CD4-positive, alpha-beta T cell treated with Interferon alpha-2 for 1 hour (primary cell): ENCODE results near the gene INAVA.
"Not testable (repeated sequence)": the region's sequence is repeated elsewhere in the genome, so short reads cannot be mapped to it uniquely, and the experiment has no call there.

Source experiments
- DNase-seq, 2 donors: peaks; one replicate each; pipeline ENCODE4 v3.0.0-alpha.2; 2020 to 2022

INAVA gene

DNA sequence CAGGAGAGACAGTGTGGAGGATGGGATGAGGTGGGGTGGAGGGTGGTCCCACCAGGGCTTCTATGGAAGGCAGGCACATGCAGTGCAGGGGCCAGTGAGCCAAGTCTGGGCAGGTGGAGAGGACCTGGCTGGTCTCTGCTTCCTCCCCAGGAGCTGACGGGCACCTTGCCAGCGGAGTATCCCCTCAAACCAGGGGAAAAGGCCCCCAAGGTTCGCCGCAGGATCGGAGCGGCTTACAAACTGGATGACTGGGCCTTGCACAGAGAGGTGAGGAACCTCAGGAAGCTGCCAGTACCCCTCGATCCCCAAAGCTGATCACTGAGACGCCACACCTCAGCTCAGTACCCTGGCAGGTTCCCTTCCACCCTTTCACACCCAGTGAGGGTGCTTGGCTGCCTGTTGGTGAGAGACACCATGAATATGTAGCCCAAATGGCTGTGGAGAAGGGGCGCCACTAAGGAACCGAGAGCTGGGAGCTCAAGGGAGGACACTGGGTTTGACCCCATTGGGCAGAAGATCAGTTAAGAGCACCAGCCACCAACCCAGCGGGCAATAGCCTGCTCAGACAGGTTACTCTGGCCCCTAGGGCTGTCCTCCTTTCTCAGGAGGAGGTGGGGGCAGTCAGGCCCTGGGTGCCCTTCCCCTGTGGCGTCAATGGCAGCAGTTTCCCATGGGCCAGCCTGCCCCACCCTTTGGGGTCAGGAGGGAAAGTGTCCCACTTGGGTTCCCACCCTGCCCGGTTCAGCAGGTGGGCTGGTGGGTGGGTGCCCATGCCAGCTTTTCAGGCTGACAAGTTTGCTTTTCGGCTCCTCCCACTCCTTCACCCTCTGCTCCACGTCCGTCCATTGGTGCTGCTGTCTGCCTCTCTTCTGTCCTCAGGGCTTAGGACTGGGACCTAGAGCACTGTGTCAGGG is 5.5 kb downstream of the INAVA start:
- no peak for DNase-seq

GRCh38 chr1:200900877-200901276 is 6.2 kb downstream of the INAVA start:
- DNase-seq: no peak

DNA sequence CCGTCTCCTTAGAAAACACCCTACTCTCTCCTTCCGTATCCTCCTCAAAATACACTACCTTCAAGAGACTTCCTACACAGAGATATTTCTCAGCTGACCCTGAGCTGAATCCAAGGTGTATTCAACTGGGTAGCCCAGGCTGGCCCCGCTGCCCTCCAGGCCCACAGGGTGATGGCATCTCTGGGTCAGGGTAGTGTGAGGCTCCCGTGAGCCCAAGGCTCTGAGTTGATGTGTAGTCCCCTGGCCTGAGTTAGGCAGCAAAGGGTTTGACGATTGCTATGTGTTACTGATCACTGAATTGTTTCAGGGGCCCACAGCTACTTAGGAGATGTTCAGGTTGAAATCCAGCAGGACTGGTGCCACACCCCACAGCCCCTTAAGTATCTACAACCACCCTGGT is 6.7 kb downstream of the INAVA start:
- DNase-seq: no peak

GRCh38 chr1:200901796-200902444 is 7.2 kb downstream of the INAVA start:
- no peak for DNase-seq

DNA sequence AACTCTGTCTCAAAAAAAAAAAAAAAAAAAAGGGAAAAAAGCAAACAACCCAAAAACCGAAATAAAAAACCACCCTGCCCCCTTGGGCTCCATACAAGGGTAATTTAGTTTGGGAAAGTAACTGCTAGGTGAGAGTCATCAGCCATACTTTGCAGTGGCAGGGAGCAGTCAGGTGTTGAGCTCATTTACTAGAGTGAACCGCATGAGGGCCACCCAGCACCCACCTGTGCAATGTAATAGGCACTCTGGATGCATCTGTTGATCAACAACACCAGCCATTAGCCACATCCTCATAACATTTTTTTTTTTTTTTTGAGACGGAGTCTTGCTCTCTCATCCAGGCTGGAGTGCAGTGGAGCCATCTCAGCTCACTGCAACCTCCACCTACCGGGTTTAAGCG is 9.1 kb downstream of the INAVA start:
- DNase-seq: no peak

- DNase-seq: no peak
Measured at GRCh38 chr1:200904772-200905171, 10.1 kb downstream of the INAVA start.

- DNase-seq: peak; percentile 26 to 65
Measured at GRCh38 chr1:200905411-200906052, 10.8 kb downstream of the INAVA start.

DNA sequence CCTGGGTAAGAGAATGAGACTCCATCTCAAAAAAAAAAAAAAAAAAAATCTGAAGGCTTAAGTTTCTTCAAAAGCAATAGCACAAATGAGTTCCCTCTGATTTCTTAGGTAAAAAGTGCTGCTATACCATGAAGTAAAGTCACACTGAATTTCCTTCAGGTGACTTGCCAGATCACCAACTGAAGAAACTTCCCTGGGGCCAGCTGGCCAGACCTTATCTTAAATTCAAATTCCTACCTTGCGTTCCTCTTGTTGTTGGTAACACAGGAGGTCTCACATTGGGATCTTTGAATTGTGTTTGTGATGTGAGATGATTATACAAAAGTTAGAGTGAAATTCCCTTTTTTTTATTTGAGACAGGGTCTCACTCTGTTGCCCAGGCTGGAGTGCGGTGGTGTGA is 11.8 kb downstream of the INAVA start:
- no peak for DNase-seq

DNA sequence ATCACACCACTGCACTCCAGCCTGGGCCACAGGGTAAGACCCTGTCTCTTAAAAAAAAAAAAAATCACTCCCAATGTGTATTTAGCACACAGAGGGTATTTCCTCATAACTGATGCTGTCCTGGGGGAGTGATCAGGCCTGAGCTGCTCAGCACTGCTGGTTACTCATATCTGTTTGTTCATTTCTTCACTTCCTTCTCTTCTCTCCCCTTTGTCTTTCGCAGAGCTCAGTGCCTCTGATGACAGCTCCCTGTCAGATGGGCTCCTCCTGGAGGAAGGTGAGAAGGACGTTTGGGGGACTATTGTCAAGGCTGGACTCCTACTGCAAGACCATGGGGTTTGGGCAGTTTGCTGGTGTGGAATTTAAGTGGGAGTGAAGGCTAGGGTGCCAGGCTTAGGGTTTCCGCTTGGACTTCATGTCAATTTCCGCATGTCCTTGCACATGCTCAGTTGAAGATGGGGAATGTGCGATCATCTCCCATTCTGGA is 13.0 kb downstream of the INAVA start:
- no peak for DNase-seq

- DNase-seq: no peak
Measured at GRCh38 chr1:200908191-200908868, 13.6 kb downstream of the INAVA start.

DNA sequence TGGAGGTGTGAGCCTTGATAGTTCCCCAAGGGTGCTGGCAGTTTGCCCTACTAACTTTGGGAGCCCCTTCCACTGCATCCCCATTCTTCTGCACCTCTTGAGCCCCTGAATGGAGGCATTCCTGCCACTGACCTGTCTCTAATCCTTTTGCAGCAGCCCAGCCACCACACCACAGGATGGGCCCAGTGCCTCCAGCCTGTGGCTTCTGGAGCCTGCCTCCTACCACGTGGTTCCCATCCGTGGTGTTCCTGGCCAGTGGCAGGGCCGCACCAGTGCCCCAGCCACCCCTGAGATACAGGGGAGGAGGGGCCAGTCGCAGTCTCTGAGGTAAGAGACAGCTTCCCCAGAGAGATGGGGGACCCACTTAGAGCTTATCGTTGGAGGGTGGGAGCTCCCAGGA is 14.4 kb downstream of the INAVA start:
- no peak for DNase-seq

GRCh38 chr1:200909757-200910239 is 15.1 kb downstream of the INAVA start:
- no peak for DNase-seq

- no peak for DNase-seq
Measured at GRCh38 chr1:200911361-200911760, 16.7 kb downstream of the INAVA start.

- DNase-seq: not testable (repeated sequence)
Measured at GRCh38 chr1:200911936-200912335, 17.2 kb downstream of the INAVA start.

DNA sequence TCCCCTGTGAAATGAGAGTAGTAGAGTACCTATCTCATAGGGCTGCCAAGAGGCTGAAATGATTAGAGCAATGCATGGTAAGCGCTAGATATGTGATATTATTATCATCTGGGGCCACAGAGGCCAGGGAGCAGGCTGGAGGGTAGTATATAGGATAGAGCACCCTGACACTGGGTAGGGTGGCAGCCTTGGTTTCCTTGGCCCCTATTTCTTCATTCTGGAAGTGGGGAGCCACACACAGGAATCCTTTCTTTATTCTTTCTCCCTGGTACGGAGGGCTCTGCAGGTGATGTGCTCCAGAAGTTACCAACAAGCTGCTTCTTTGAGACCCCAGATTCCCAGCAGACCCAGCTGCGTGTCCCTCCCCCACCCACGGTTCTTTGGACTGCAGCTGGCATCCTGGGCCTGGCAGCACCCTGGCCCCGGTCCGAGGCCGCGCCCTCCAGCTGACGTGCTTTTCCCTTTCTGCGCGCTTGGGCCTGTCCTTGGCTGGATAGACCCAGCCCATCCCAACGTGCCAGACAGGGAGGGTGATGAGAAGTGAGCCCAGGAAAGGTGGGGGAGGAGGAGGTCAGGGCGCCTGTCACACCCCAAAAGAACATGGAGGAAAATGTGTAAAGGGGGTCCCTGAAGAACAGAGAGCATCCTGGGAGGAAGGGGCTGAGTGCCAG is 18.2 kb downstream of the INAVA start:
- no peak for DNase-seq

DNA sequence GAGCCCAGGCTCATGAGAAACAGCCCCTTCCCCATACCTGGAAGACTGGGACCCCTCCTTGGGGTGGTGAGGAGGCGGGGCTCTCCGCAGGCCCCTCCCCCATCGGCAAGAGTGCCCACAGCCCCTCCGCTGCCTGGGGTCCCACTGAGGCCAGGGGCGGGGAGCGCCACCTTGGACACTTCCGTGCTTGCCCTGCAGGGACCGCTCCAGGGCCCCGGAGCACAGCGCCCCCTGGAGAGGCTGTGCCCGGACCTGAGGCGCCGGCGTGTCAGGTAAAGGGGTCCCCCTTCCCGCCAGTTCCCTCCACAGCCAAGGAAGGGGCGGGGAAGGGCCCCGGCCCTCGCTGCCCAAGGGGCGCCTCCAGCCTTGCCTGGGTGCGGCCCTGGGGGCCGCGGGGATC is 21.5 kb downstream of the INAVA start:
- DNase-seq: no peak

GRCh38 chr1:200916681-200917080 is 22.0 kb downstream of the INAVA start:
- no peak for DNase-seq

- DNase-seq: no peak
Measured at GRCh38 chr1:200917291-200917817, 22.7 kb downstream of the INAVA start.

GRCh38 chr1:200918006-200918405 is 23.3 kb downstream of the INAVA start:
- DNase-seq: no peak

GRCh38 chr1:200919386-200919785 is 24.7 kb downstream of the INAVA start:
- DNase-seq: no peak

GRCh38 chr1:200921571-200922110 is 26.9 kb downstream of the INAVA start:
- no peak for DNase-seq

GRCh38 chr1:200922406-200922805 is 27.7 kb downstream of the INAVA start:
- DNase-seq: no peak
